ENCODE results near the gene CAPS. TPM values are rescaled to one million over a fixed set of nuclear protein-coding genes. Genes with fewer than 3 reads are reported as not detected.

Gene CAPS
- total RNA-seq, 1 experiment from 2014 or later: 2.3 TPM

DNA sequence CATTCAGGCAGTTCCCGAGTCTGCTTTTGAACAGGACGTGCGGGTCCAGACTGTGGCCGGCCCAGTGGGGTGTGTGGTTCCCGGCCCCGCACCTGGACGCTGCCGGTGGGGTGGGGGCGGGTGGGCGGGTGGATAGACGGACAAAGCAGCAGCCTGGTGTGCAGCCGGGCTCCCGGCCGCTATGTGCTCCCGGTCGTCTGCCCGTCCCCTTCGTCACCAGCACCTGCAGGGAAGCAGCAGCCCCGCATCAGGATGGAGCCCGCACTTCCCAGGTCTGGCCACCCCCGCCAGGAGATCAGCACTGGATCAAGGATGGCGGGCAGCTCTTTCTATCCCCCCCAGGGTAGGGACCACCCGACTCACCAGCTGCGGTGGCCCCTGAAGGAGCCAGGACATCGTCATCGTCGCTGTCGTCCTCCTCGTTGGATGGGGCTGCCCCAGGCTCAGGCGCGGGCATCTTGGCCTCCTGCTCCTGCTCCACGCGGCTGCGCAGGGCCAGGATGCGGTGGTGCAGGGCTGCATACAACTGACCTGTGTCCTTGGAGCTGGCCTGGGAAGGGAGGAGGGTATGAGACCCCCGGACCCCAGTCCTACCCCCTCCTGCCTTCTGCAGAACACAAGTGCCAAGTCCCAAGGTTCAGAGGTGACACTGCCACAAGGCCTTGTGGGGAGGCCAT is 3.5 kb downstream of the CAPS start:
- no peak overlapping the region for H3K56ac ChIP-seq (ENCODE audit: insufficient read length, low read depth, low read length)
- H3K36me3 Mint-ChIP-seq (ENCODE audit: insufficient read depth in 1 of 3, low read depth in 3 of 3): peaks cover 19 to 57% (median 45%) of the 10 kb centered on the region in 3 experiments
- no peak overlapping the region for H2BK15ac ChIP-seq (ENCODE audit: low read depth, low read length)
- H3K4me1 Mint-ChIP-seq: no peaks in the 10 kb centered on the region
- H3K23ac ChIP-seq (ENCODE audit: insufficient read length, low read depth, low read length): no peak overlapping the region
- no CpG with 5 or more reads among the region's 36 CpGs for WGBS (ENCODE audit: extremely low coverage, insufficient read length, low lambda C conversion rate)
- TF ChIP-seq, protein P1, sequence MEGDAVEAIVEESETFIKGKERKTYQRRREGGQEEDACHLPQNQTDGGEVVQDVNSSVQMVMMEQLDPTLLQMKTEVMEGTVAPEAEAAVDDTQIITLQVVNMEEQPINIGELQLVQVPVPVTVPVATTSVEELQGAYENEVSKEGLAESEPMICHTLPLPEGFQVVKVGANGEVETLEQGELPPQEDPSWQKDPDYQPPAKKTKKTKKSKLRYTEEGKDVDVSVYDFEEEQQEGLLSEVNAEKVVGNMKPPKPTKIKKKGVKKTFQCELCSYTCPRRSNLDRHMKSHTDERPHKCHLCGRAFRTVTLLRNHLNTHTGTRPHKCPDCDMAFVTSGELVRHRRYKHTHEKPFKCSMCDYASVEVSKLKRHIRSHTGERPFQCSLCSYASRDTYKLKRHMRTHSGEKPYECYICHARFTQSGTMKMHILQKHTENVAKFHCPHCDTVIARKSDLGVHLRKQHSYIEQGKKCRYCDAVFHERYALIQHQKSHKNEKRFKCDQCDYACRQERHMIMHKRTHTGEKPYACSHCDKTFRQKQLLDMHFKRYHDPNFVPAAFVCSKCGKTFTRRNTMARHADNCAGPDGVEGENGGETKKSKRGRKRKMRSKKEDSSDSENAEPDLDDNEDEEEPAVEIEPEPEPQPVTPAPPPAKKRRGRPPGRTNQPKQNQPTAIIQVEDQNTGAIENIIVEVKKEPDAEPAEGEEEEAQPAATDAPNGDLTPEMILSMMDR (conservative IDR thresholded peaks at IDR 0.05): no peak
- no peak overlapping the region for H4K8ac ChIP-seq (replicated peaks; ENCODE audit: insufficient read length, low read depth, low read length)
- no peak overlapping the region for H4K91ac ChIP-seq (ENCODE audit: insufficient read length, low read depth, low read length)
- no peaks in the 10 kb centered on the region for H3K4me1 ChIP-seq (ENCODE audit: insufficient read depth, low read length)
- H3K4me2 ChIP-seq (ENCODE audit: insufficient read depth, insufficient read length, low read length): no peak overlapping the region
- no peaks in the 10 kb centered on the region for H3K23me2 ChIP-seq (ENCODE audit: insufficient read length, low read depth, low read length, poor library complexity, severe bottlenecking)
- no peak overlapping the region for H4K5ac ChIP-seq (ENCODE audit: insufficient read length, low read depth, low read length)
- DNase-seq: no peak
- no peak overlapping the region for H2AFZ ChIP-seq (ENCODE audit: low read length)
- no peak overlapping the region for H2BK12ac ChIP-seq (ENCODE audit: insufficient read length, low read depth, low read length)
- H3K14ac ChIP-seq (ENCODE audit: insufficient read depth, low read length): no peak overlapping the region
- H2BK5ac ChIP-seq (ENCODE audit: insufficient read length, low read length): no peak overlapping the region
- H3K9me3 ChIP-seq (ENCODE audit: control insufficient read depth, low read depth, low read length): no peaks in the 10 kb centered on the region
- no peak overlapping the region for H2BK120ac ChIP-seq (ENCODE audit: low read depth, low read length, poor library complexity, severe bottlenecking)
- H3K9ac ChIP-seq (ENCODE audit: extremely low read depth, insufficient read length, low read length): no peak overlapping the region
- no peaks in the 10 kb centered on the region for H3K9me3 Mint-ChIP-seq
- no peaks in the 10 kb centered on the region; the same call in 1 of the 2 replicates for H3K27me3 Mint-ChIP-seq (ENCODE audit: low read depth)
- no peak overlapping the region for H3K4me3 Mint-ChIP-seq
- no peaks in the 10 kb centered on the region for H3K79me1 ChIP-seq (ENCODE audit: insufficient read depth, low read depth, low read length, poor library complexity, severe bottlenecking)
- no peak overlapping the region for H3T11ph ChIP-seq (ENCODE audit: low read length)
- H3K18ac ChIP-seq (ENCODE audit: insufficient read length, low read depth, low read length): no peak overlapping the region
- no peak overlapping the region for H2BK20ac ChIP-seq (ENCODE audit: low read depth, low read length, poor library complexity, severe bottlenecking)
- no peaks in the 10 kb centered on the region for H3K27me3 ChIP-seq (ENCODE audit: insufficient read depth, low read length)
- H3K27ac Mint-ChIP-seq: no peak overlapping the region
- H3K27ac ChIP-seq (ENCODE audit: insufficient read length, low read depth, low read length): no peak overlapping the region
- H3K4ac ChIP-seq (ENCODE audit: low read depth, low read length): no peak overlapping the region
- H3K79me2 ChIP-seq (ENCODE audit: insufficient read depth, low read length): no peaks in the 10 kb centered on the region
- H2AK5ac ChIP-seq (ENCODE audit: insufficient read length, low read length): no peak overlapping the region
- H4K20me1 ChIP-seq (ENCODE audit: control insufficient read depth, insufficient read depth, insufficient read length): peaks cover 3% of the 10 kb centered on the region
